SIG-M5 (cell line): ENCODE results near the gene NUAK1.
"Not testable (repeated sequence)": the region's sequence is repeated elsewhere in the genome, so short reads cannot be mapped to it uniquely, and the experiment has no call there.

Source experiments
- DNase-seq: peaks from one replicate; lab custom pipeline; 2025; lab: John Stamatoyannopoulos, UW

Gene NUAK1

GRCh38 chr12:106033161-106033675 lies 105.5 kb downstream of the NUAK1 start:
- no peak for DNase-seq

DNA sequence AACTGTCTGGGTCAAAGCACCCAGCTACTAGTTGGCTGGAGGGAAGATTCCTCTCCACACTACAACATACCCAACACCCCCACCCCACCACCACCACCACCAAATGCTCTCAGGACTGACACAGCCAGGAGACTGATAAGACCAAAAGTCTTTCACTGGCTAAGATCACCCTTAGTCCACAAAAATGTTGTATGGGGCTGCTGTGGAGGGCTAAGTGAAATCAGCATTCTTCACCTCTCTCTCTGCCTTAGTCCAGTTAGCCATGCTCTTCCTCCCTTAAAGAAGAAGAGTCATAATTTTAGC lies 106.2 kb downstream of the NUAK1 start:
- no peak for DNase-seq

- no peak for DNase-seq
Observed at GRCh38 chr12:106031761-106032622, 106.8 kb downstream of the NUAK1 start.

DNA sequence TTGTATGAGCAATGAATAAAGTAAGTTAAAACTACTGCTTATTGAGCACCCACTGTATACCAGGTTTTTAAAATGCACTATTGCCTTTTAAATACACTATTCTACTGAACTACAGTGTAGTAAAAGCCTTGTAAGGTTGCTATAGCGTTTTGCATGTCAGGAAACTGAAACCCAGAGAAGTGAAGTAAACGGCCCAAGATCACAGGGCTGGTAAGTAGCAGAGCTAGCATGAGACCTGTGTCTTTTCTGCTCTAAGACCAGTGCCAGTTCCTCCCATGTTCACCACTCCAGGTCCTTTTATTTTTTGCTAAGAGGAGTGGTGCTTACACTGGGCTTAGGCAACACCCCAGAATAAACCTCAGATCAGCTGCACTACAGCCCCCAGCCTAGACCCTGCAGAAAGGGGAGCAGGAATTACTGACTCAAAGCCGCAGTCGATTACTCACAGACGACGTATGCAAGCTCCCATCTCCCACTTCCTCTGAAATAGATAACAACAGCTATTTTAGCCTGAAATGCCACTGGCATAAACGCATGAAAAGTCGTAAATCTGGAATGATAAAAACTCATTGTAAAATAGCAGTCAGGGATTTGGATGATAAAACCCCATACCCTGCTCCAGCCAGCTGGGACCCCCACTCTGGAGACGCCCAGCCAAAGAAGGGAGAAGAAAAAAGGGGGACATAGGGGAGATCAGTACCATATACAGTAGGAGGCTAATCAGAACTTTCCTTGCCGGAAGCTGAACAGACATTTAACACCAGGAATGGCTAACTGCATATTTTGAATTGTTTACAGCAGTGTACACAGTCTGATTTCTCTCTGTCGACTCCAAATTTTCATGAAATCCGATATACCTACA lies 108.3 kb downstream of the NUAK1 start:
- DNase-seq, result no peak

DNA sequence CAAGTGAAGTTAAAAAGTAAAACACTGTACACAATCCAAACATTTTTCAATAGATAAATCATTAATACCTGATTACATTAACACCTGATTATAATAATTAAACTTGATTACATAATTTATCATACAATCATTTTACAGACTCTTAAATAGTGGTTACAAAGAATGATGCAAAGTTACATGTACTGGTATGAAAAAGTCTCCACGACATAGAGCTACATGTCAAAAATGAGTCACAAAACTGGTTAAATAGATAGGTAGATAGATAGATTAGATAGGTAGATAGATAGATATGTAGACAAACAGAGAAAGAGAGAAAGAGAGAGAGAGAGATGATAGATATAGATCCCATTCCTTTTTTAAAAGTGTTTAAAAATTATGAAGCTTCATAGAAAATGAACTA lies 109.2 kb downstream of the NUAK1 start:
- DNase-seq, result no peak

- DNase-seq, result no peak
Observed at GRCh38 chr12:106027911-106028310, 110.8 kb downstream of the NUAK1 start.

- no peak for DNase-seq
Observed at GRCh38 chr12:106027286-106027685, 111.5 kb downstream of the NUAK1 start.

- no peak for DNase-seq
Observed at GRCh38 chr12:106025129-106025528, 113.6 kb downstream of the NUAK1 start.

GRCh38 chr12:106023039-106023438 lies 115.7 kb downstream of the NUAK1 start:
- DNase-seq, result no peak

- DNase-seq, result no peak
Observed at GRCh38 chr12:106022568-106023012, 116.2 kb downstream of the NUAK1 start.

DNA sequence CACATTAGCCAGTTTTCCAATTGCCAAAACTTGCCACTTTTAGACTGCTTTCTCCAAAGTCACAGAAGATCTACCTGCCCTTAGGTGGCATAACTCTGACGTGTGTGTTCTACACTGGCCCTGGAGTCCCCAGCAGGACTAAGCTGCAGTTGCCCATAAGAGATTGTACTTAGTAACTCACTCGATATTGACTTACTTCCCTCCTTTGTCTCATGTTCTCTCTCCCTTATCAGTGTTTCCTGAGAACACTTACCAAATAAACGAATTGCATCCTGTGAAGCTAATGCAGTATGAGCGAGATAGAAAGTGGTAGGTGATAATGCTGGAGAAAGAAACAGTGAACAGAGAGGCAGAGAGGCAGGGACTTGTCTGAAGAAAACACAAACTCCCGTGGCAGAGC lies 117.2 kb downstream of the NUAK1 start:
- DNase-seq, result no peak

- DNase-seq, result no peak
Observed at GRCh38 chr12:106020736-106021135, 118.0 kb downstream of the NUAK1 start.

DNA sequence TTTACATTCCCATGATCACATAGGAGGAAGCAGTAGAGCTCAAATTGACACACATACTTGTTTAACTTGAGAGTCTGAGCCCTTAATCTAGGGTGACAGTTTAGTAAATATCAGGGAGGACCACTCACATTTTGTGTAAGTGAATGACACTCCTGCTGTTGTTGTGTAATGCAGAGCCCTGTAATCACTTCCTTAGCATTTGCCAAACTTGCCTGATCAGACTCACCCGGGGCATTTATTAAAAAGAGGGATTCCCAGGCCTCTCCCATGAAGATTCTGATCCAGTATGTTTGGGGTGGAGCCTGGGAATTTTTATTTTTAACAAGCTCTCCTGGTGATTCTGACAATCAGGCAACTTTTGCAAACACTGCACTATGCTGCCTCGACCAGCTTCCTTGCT lies 119.6 kb downstream of the NUAK1 start:
- no peak for DNase-seq

- no peak for DNase-seq
Observed at GRCh38 chr12:106018286-106018685, 120.5 kb downstream of the NUAK1 start.

DNA sequence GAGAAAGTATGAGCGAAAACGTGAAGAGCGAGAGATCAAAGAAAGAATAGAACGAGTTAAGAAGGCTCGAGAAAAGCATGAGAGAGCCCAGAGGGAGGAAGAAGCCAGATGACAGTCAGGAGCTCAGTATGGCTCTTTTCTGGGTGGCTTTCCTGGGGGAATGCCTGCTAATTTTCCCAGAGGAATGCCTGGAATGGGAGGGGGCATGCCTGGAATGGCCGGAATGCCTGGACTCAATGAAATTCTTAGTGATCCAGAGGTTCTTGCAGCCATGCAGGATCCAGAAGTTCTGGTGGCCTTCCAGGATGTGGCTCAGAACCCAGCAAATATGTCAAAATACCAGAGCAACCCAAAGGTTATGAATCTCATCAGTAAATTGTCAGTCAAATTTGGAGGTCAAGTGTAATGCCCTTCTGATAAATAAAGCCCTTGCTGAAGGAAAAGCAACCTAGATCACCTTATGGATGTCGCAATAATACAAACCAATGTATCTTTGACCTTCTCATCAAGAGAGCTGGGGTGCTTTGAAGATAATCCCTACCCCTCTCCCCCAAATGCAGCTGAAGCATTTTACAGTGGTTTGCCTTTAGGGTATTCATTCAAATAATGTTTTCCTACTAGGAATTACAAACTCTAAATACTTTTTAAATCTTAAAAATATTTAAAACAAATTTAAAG lies 122.0 kb downstream of the NUAK1 start:
- not testable (repeated sequence) for DNase-seq

- DNase-seq, result no peak
Observed at GRCh38 chr12:106015646-106016045, 123.1 kb downstream of the NUAK1 start.

GRCh38 chr12:106013941-106014340 lies 124.8 kb downstream of the NUAK1 start:
- DNase-seq, result no peak
